ENCODE data around the gene ARHGAP29.

GRCh38 chr1:94132111-94132510 lies 105.3 kb downstream of the ARHGAP29 start:
- TF ChIP-seq CTCF (IDR thresholded peaks at IDR 0.05) (no peak), POLR2AphosphoS5 (IDR thresholded peaks at IDR 0.05; ENCODE audit: low read depth, low read length) (no peak), REST (IDR thresholded peaks at IDR 0.05; ENCODE audit: insufficient read depth in 1 of 2, low read depth in 2 of 2, low read length in 1 of 2) (no peak), TCF7L2 (IDR thresholded peaks at IDR 0.05; ENCODE audit: low read depth, low read length) (no peak)

All from Panc1 (cell line).